Astrocyte of the spinal cord (primary cell): ENCODE results near the gene TMC7.

Source experiments
- DNase-seq: peaks from one replicate; pipeline ENCODE4 v3.0.0; 2011; ENCODE audit warnings: low read depth, low spot score
- H3K4me3 ChIP-seq: 2 replicates; pipeline ENCODE4 v1.5.1; 2011; ENCODE audit warnings: low read depth, mild to moderate bottlenecking, low read length, moderate library complexity
- CTCF ChIP-seq: IDR thresholded peaks from 2 replicates; pipeline ENCODE4 v1.5.1; 2012; ENCODE audit warnings: low read depth, mild to moderate bottlenecking, low read length, inconsistent platforms
- in situ Hi-C: cut with HindIII; loops from 2 replicates; pipeline ENCODE4 v1.10.0; 2017; ENCODE audit warnings: low sequenced_read_pairs

TMC7 gene

DNA sequence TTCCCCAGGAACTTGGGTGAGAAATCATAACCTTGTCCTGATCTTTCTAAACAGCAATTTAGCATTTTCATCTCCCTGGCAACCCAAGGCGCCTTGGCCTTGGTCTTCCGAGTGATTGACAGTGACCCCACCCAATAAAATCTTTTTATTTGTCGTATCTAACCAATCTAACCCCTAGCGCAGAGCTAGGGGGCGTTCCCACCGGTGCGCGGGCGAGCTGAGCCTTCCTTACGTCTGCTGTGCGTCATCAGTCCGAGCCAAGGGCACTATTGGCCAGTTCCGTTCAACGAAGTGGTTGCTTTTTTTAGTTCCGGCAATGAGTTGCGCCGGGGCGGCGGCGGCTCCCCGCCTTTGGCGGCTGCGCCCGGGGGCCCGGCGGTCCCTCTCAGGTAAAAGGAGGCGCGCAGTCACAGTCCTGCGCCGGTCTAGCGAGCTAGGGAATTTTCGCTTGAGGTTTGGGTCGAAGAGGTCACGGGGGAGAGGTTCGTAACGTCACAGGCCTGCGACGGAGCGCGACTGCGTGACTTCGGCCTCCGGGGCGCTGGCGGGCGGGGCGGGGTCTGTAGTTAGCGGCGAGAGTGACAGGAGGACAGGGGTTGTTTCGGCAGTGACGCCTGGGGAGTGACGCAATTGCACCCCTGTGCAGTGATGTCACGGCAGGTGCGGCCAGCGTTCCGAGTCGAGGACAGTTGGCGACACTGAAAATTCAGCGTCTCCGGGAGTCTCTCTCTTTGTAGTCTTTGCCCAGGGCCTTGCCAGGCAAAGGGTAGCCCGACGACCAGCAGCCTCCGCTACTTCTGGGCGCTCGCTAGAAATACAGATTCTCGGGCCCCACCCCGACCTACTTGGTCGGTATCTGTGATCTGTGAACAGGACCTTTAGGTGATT lies 83.9 kb downstream of the TMC7 start, which contains the start of gene COQ7:
Gene COQ7 (plus strand): TSS at position 266 of the 888 bp plus-strand sequence. CDS start 51 bp downstream, at position 317.
- peak within 1 kb of the TSS; percentile 89 for H3K4me3 ChIP-seq
- no peak for TF ChIP-seq CTCF
- in situ Hi-C loops: no loop called here
- peak; percentile 100 for DNase-seq

DNA sequence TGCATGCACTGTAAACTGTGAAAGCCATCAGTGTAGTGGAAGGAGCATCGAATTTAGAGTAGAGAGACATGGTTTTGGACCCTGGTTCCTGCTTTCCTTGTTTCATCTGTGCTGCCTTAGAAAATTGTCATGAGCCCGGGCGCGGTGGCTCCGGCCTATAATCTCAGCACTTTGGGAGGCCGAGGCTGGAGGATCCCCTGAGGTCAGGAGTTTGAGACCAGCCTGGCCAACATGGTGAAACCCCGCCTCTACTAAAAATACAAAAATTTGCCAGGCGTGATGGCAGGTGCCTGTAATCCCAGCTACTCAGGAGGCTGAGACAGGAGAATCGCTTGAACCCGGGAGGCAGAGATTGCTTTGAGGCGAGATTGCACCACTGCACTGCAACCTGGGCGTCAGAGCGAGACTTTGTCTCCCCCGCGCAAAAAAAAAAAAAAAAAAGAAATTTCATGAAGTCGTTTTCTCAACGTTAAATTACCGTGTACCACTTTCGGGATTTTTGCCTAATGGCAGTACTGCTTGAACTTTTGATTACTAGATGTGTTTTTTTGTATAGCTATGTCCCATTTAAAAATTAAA lies 84.6 kb downstream of the TMC7 start:
- TF ChIP-seq CTCF: no peak

GRCh38 chr16:19071811-19072777 lies 88.4 kb downstream of the TMC7 start:
- in situ Hi-C loops: no loop called here
- no peak overlapping the region for H3K4me3 ChIP-seq
- DNase-seq: peak; percentile 58
- TF ChIP-seq CTCF: peak; percentile 81

More for the DNA sequence above, 84.6 kb downstream of the TMC7 start:
- in situ Hi-C loops: no loop called here
- DNase-seq: no peak
- peak overlapping the region; percentile 89 for H3K4me3 ChIP-seq

DNA sequence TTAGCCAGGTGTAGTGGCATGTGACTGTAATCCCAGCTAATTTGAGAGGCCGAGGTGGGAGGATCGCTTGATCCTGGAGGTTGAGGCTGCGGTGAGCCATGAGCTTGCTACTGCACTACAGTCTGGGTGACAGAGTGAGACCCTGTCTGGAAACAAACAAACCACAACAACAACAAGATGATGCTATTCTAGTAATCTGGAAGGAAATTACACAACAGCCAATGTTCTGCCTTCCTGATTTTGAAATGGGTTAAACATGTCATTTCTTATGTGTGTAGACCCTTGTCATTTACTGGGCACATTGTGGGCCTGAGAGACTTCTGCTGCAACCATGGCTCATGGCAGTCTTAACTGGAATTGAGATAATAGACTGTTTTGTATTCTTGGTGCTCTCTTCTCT lies 89.6 kb downstream of the TMC7 start:
- no peak for DNase-seq
- H3K4me3 ChIP-seq: no peak overlapping the region
- TF ChIP-seq CTCF: no peak
- in situ Hi-C loops: no loop called here

- TF ChIP-seq CTCF: no peak
- no peak for DNase-seq
- in situ Hi-C loops: no loop called here
- H3K4me3 ChIP-seq: no peak overlapping the region
Observed at GRCh38 chr16:19073863-19074262, 90.1 kb downstream of the TMC7 start.

DNA sequence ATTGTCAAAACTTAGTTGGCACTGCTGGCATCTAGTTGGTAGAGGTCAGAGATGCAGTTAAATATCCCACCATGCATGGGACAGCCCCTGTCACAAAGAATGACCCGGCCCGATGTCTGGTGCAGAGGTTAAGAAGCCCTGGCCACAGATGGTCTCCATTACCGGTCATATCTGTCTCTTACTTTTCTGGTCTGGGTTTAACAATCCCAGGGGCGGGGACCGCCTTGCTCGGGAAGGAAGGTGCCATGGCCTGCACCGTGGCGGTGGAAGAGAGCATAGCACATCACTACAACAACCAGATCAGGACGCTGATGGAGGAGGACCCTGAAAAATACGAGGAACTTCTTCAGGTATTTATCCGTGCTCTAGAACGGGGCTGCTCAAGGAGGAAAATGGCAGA lies 91.8 kb downstream of the TMC7 start:
- TF ChIP-seq CTCF: no peak
- no peak overlapping the region for H3K4me3 ChIP-seq
- in situ Hi-C loops: no loop called here
- no peak for DNase-seq
